Lung microvascular endothelial cell (primary cell): ENCODE results near the gene APC2. TPM values are rescaled to one million over a fixed set of nuclear protein-coding genes. Genes with fewer than 3 reads are reported as not detected.
"Not testable (repeated sequence)": the region's sequence is repeated elsewhere in the genome, so short reads cannot be mapped to it uniquely, and the experiment has no call there.

ENCODE experiments used
- DNase-seq, 2 donors: peaks; one replicate each; pipeline versions ENCODE4 v3.0.0 to v3.0.0-alpha.2; 2010; ENCODE audit warnings: low read depth in 2 of 2
- total RNA-seq: library from RNA; depleted of rRNA; stranded (reverse); fragments of >200 nt; gene quantifications from 2 replicates; pipeline ENCODE4 v1.2.1, GENCODE V29; 2014

Gene APC2
- total RNA-seq, 1 donor from 2014 or later = under 0.01 TPM

- no peak for DNase-seq
These were observed 45.3 kb downstream of the APC2 start for GRCh38 chr19:1495051-1495798.

- DNase-seq = no peak
These were observed 46.1 kb downstream of the APC2 start for GRCh38 chr19:1495799-1496713.

- DNase-seq = no peak
These were observed 47.0 kb downstream of the APC2 start for GRCh38 chr19:1496714-1497577.

GRCh38 chr19:1497578-1498235 lies 47.8 kb downstream of the APC2 start:
- no peak for DNase-seq

- not testable (repeated sequence) for DNase-seq
These were observed 49.3 kb downstream of the APC2 start for GRCh38 chr19:1499231-1499630.

- DNase-seq = no peak
These were observed 51.3 kb downstream of the APC2 start for GRCh38 chr19:1501200-1501595.

DNA sequence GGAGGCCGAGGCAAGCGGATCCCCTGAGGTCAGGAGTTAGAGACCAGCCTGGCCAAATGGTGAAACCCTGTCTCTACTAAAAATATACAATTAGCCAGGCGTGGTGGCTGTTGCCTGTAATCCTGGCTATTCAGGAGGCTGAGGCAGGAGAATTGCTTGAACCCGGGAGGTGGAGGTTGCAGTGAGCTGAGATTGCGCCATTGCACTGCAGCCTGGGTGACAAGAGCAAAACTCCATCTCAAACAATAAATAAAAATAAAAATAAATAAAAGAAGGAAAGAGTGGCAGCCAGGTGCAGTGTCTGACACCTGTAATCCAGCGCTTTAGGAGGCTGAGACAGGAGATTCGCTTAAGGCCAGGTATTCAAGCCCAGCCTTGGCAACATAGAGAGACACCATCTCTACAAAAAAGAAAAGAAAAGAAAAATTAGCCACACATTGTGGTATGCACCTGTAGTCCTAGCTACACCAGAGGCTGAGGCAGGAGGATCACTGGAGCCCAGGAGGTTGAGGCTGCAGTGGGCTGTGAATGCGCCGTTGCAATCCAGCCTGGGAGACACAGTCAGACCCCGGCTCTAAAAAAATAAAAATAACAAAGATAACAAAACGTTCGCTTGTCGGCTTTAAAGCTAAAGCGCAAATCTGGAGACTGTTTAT lies 52.6 kb downstream of the APC2 start:
- DNase-seq = no peak

DNA sequence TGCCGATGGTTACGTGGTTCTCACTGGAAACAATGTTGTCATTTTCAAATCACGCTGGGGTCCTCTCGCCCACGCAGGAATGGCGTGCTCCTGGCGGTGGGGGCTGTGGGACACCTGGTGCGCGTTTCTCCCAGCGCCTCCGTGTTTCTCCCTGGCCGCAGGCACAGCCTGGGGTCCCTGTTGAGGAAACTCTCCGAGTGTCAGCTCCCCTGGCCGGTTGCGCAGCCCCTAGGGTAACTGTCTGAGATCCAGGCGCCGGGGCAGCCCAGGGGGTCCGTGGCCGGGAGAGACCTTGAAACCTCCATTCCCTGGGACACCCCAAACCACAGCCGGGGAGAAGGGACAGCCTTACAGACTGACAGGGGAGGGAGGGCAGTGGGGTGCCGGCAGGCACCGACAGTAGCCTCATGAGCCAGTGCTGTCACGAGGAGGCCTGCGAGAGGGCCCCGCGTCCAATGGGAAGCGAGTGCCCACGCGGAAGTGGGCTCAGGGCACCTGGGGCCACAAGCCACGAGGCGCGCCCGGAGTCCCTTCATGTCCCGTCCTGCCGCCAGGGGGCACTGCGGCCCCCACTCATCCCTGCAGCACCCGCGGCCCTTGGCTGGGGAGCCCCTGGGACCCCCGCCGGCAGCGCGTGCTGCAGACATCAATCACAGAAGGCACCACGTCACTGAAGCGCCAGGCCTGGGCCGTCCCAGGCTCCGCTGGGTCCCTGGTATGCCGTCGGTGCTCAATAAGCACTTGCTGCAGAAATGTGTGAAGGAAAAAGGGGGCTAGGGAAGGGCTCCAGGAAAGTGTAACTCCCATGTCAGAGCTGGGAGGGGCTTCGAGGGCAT lies 53.4 kb downstream of the APC2 start:
- DNase-seq = peak; percentile 29 to 52

DNA sequence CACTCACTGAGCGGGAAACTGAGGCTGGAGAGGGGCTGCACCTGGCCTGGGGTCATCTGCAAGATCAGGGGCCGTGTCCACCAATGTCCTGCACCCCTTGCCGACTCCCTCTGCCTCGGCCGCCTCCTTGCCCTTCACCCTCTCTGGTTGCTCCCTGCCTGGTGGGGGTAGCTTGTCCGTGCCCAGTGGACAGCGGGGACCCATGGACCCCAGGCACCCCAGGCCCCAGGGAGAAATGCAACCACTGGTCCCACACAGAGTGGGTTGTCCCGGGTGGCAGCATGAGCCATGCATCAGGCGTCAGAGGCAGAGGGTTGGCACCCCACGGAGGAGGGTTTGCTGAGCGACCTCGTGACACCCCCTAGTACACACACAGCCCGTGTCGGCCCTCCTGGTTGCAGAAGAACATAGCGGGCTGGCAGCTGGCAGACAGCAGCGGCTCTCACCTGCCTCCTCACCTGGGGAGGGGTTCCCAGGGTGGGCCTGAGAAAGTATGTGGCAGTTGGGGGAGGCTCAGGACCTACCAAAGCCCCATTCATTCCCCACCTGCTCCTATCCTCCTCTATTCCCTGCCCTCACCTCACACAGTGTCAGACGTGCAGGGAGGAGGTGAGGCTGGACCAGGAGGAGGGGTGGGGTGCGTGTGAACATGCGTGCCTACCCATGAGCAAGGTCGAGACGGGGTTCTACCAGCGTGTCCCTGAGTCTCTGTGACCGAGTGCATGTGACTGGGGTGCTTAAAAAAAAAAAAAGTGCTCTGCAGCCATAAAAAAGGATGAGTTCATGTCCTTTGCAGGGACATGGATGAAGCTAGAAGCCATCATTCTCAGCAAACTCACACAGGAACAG lies 54.2 kb downstream of the APC2 start:
- DNase-seq = no peak

DNA sequence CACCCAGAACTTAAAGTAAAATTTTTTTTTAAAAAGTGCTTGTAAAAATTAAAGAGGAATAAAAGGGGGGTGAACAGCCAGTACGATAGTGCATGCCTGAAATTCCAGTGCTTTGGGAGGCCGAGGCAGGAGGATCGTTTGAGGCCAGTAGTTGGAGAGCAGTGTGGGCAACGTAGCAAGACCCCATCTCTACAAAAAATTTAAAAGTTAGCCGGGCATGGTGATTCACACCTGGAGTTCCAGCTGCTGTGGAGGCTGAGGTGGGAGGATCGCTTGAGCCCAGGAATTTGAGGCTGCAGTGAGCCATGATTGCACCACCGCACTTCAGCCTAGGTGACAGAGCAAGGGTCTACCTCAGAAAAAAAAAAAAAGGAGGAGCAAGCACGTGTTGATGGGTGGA lies 55.1 kb downstream of the APC2 start:
- DNase-seq = no peak

- DNase-seq = no peak
These were observed 56.3 kb downstream of the APC2 start for GRCh38 chr19:1505991-1506881.

DNA sequence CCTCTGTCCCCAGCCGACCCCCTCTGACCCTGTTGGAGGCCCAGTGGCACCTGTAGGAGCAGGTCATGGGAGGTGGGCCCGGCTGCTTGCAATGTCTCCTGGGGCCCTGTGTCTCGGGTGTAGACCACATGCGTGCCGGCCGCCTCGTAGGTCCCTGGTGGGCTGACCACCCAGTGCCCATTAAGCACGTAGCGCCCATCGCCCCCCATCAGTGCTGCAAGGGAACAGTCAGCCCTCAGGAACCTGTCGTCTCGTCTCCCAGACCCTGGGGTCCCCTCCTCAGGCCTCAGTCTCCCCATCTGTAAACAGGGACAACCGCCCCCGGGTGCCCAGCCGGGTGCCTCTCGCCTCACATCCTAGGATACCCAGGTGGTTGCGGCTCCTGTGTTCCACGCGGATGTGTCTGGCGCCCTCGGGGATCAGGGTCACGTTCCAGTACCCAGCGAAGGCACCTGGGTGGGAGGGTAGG lies 57.3 kb downstream of the APC2 start:
- no peak for DNase-seq

DNA sequence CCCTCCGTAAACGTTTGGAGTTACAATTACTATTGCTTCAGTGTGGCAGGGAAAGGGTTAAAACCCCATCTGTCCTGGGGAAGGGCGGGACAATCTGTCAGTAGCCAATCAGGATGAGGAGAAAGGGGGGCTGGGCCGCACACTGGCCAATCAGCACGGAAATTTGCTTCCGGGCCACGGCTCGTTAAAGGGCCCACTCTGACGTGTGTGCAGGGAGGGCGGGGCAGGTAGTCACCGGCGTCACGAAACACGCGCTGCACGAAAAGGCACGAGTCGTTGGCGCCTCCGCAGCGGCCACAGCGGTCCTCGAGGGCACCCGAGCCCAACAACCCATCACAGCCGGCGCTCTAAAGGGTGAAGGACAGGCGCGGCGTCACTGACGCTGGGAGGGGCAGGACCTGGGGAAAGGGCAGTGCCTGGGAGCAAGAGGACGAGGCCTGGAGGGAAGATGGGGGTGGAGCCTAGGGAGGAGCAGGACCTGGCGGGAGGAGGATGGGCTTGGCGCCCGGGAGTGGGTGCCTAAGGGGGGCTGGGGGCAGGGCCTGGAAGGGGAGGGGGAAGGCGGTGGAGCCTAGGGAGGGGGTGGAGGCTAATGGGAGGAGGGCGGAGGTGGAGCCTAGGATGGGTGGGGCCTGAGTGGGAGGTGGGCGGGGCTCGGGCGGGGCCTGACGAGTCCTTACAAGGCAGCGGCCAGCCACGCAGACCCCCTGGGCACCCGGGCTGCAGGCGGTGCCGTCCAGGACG lies 58.0 kb downstream of the APC2 start:
- DNase-seq = peak; percentile 93 to 95

- no peak for DNase-seq
These were observed 58.6 kb downstream of the APC2 start for GRCh38 chr19:1508507-1508856.

DNA sequence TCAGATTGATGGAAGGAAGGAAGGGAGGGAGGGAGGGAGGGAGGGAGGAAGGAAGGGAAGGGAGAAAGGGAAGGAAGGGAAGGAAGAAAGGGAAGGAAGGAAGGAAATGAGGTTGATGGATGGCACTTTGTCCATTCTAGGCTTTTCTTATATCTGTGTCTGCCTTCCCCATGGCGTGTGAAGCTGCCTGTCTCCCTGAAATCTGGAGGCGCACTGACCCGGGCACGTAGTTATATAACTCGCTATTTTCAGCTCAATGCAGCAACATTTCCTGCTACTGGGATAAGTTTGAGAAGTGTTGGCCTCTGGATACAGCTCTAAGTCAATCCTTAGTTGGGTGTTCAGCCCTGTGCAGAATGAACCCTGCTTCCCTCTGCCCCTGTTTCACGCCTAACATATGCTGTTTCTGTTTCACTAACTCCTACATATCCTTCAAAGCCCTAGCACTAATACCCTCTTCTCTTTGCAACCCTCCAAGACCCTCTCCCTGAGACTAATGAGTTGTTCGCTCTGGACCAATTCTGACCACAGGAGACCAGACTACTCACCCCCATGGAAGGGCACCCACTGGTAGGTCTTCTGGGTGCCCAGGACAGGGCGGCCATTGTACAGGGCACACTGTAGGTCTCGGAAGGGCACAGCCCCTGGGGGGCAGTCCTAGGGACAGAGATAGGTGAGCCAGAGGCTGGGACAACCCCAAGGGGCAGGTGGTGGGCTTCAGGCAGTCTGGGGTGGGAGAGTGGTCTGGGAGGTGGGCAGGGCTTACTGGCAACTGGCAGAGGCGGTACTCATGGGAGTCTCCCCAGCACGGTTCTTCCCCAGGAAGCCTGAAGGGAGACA lies 59.9 kb downstream of the APC2 start:
- no peak for DNase-seq

- DNase-seq = no peak
These were observed 60.5 kb downstream of the APC2 start for GRCh38 chr19:1510442-1510806.
